Measurements from ENCODE around the gene KLHL25. TPM values are rescaled to one million over a fixed set of nuclear protein-coding genes. Genes with fewer than 3 reads are reported as not detected.
"Not testable (repeated sequence)": the region's sequence is repeated elsewhere in the genome, so short reads cannot be mapped to it uniquely, and the experiment has no call there.

Gene KLHL25, protein sequence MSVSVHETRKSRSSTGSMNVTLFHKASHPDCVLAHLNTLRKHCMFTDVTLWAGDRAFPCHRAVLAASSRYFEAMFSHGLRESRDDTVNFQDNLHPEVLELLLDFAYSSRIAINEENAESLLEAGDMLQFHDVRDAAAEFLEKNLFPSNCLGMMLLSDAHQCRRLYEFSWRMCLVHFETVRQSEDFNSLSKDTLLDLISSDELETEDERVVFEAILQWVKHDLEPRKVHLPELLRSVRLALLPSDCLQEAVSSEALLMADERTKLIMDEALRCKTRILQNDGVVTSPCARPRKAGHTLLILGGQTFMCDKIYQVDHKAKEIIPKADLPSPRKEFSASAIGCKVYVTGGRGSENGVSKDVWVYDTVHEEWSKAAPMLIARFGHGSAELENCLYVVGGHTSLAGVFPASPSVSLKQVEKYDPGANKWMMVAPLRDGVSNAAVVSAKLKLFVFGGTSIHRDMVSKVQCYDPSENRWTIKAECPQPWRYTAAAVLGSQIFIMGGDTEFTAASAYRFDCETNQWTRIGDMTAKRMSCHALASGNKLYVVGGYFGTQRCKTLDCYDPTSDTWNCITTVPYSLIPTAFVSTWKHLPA
- 16.6 and 22.5 TPM in 2 replicates for polyA plus RNA-seq (2014; cell fraction: cytosol; rRNA removed)
- 20.5 and 29.3 TPM in 2 replicates for polyA plus RNA-seq (2014; cell fraction: nucleus; rRNA removed)

DNA sequence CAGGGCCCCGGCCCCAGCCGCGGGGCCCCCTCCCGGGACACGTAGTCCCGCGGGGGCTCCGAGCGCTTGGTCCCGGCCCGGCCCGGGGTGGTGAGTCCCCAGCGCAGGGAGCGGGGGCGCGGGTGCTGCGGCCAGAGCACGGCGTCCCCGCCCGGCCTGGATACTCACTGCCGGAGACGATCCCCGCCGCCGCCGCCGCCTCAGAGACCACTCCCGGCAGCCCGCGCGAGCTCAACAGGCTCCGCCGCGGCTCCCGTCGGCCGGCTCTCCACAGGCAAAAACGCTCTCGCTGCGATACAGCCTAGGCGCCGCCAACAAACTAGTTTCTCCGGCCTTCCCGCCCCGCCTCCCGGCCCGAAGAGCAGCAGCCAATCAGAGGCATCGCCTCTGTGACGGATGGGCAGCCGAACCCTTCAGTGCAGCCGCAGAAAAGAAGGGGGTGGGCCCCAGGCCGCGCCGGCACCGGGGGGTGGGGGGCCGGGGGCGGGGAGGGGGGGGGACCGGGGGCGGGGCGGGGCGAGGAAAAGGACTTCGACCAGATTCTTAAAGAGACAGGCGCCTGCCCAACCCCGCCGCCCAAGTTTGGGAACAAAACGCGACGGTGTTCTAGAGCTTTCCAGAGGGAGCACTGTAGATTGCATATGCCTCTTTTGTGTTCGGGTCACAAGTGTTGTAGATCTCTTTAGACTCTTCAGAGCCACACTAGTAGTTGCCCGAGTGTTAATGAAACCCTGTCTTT lies at the start of gene KLHL25:
TSS of gene KLHL25 (minus strand) at position 328 of the 739 bp plus-strand sequence. CDS start 25,115 bp downstream, outside the sequence.
- peak; percentile 95 for DNase-seq (ENCODE audit: low spot score)

DNA sequence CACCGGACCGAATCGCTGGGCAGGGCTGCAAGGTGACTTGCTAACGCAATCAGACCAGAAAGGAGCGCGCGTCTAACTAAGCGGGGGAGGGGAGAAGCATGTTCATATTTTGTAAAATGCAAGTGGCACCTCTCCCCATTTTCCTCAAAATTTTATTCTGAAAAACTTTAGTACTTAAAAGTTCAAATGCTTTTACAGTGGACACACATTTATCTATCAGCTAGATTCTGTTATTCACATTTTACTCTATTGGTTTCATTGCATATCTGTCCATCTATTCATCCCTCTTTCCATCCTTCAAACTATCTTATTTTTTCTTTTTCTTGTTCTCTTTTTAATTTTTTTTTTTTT lies 46.1 kb upstream of the KLHL25 start:
- no peak for DNase-seq (ENCODE audit: low spot score)

DNA sequence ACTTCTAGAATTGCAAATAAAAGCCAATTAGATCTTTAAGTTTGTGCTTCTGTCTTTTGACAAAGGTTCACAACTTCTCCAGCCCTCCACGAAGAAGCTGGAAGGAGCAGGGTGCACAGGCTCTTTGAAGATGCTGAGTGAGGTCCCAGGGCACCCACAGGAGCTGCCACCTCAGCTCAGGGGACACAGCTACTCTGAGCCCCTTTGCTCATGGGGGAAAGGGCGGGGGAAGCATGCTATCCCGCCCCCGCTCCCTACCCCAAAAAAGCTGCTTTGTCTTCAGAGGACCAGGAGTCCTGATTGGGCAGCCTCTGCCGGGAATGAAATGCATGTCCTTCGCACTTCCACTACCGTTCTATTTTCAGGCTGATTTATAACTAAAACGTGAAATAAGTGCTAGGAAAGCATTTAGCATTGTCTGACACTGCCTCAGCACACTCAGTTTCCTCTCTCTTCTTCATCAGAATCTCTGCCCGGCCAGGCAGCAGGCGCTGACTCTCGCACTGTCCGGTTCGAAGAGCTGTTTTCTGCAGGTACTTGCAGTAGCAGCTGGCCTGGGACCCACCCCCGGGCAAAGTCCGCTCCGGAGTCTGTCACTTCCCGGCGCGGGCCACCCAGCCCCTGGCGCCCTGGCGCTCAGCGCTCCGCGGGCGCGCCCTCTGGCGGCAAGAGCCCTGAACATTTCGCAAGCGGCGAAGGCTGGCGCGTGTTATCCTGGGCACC lies 45.5 kb upstream of the KLHL25 start:
- DNase-seq (ENCODE audit: low spot score), result peak; percentile 76

DNA sequence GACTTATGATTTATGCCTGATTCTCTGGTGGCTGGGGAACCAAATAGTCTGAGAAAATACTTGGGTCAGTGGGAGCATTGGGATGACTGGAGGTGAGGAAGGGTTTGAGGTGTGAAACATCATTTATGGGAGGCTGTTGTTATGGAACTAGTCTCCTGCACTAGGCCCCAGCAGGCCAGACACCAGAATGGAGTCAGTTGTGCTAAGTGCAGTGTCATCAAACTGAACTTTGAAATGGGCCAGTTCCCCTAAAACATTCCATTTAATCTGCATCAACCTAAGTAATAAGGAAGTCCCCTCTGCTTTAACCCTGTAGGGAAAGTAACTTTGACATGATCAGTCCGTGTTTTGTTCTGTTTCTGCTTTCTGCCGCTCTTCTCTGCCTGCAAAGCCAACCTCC lies 44.9 kb upstream of the KLHL25 start:
- no peak for DNase-seq (ENCODE audit: low spot score)

DNA sequence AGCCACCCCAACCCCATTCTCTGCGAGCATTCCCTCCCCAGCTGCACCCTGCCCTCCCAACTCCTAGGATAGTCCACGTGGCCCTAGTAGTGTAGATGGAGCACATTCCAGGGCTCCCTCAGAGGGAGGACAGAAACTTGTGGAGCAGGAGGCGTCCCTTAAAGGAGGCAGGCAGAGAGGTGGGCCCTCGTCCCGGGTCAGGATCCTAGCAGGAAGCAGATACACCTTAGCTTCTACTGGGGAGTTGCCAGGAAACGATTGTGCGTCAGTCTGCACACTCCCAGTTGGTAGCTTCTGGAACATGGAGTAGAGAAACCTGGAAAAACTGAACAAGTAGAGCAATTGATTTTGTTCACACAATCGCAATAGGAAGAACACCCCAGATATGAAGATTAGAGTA lies 43.9 kb upstream of the KLHL25 start:
- no peak for DNase-seq (ENCODE audit: low spot score)

DNA sequence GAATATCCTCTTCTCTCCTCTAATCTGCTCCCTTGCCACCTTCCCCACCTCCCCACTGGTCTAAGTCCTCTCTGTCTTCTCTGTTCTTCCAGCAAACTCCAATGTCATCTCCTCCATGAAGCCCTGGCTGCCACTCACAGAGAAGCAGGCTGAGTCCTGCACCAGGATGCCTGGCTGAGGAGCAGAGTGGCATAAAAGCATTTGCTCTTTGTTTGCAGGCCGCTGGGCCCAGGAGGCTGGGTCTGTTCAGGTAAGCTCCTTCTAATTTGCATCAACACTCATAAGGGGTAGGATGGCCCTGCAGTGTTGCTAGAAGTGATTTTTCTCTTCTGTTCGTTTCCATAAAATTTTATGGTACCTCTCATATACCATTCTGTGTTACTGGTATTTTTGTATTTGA lies 43.2 kb upstream of the KLHL25 start:
- no peak for DNase-seq (ENCODE audit: low spot score)

DNA sequence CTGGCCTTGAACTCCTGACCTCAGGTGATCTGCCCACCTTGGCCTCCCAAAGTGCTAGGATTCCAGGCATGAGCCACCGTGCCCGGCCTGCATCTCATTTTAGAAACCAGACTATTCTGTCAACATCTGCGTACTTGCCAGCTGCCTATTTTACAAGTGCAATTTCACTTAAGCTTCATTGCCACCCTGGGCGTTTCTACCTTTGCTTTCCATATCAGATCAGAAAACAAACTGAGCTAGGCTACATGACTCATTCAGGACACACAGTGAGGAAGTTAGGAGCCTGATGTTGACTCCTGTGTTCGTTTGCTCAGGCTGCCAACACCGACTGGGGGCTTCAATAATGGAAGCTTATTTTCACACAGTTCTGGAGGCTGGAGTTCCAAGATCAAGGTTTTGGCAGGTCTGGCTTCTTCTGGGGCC lies 42.3 kb upstream of the KLHL25 start:
- no peak for DNase-seq (ENCODE audit: low spot score)

DNA sequence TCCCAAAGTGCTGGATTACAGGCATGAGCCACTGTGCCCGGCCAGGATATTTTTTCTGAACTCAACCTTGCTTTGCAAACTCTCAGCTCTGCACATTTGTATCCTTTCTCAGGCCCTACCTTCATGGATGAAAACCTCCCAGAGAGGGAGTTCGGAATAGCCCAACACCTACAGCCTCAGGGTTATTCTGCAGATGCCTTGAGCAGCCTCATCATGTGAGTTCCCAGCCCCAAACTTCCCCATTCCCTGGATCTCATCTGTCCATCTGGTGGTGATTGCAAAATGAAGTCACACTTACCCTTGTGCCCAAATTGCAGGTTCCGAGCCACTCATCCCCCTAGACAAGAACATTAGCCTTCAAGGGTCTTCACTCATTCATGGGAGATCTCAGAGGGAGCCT lies 39.9 kb upstream of the KLHL25 start:
- DNase-seq (ENCODE audit: low spot score), result no peak

DNA sequence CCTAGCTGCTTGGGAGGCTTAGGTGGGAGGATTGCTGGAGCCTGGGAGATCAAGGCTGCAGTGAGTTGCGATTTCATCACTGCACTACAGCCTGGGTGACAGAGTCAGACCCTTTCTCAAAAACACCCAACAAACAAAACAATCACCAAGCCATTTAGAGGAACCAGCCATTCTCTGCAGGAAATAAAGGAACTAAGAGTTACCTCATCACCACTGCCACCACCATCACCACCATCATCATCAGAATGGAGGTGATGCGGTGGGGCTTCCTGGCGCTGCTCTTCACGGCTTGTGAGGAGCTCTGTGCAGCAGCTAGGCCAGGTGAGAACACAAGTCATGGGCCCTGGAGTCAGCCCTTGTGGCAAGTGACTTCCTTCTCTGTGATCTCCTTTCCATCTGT lies 37.7 kb upstream of the KLHL25 start:
- DNase-seq (ENCODE audit: low spot score), result no peak

DNA sequence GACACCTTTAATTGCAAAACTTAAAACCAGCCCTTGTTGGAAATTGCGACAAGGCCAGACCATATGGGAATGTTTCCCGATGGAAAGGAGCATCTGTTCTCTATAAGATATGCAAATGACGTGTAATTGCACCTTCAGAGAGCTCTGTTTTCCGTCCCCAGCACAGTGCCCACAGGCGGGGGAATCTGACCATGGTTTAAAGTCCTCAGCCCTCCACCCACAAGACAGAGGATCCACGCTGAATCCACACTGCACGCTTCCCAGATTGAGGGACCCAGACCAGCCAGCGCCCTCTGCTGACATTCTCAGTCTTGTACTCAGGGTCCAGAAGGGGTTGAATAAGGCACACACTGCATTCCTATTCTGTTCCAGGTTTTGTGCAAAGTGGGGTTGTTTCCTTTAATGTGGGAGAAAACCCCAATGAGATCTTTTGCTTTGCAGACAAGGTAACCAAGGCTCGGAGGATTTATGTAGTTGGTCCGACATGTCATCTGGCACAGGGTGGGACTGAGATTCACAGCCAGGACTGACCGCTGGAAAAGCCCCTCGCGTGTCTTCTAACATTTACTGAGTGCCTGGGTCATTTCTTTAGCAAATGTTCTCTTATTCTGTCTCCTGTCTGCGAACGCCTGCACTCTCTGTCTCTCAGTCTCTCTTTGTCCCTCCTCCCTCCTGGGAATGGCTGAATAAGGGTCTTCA lies 36.8 kb upstream of the KLHL25 start:
- DNase-seq (ENCODE audit: low spot score), result peak; percentile 69

DNA sequence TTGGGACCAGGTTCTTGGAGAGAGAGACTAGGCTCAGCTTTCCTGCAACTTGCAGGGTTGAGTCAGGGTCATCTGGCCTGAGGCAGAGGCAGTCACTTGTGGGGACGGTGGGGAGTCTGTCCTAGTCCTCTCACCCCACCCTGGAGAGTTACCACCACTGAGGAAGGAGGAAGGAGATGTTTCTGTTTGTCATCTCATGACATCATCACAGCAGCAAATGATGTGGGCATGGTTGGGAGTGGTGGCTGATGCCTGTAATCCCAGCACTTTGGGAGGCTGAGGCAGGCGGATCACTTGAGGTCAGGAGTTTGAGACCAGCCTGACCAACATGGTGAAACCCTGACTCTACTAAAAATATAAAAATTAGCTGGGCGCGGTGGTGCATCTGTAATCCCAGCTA lies 35.0 kb upstream of the KLHL25 start:
- DNase-seq (ENCODE audit: low spot score), result not testable (repeated sequence)

DNA sequence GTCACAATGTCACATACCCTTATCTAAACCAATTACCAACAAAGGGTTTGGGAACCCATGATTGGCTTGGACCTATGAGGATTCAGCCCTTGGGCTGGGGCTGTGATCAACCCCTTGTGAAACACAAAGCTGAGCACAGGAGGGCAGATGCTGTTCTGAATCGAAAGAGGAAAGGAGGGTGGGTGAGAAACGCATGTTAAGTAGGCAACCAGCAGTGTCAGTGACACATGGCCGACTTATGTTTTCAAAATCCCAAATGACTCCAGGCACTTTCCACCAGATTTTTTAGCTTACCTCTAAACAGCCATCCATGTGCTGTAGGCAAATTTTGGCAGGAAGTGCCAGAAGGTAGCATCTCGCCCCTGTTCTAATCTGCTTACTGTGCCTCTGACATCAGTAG lies 34.1 kb upstream of the KLHL25 start:
- no peak for DNase-seq (ENCODE audit: low spot score)

DNA sequence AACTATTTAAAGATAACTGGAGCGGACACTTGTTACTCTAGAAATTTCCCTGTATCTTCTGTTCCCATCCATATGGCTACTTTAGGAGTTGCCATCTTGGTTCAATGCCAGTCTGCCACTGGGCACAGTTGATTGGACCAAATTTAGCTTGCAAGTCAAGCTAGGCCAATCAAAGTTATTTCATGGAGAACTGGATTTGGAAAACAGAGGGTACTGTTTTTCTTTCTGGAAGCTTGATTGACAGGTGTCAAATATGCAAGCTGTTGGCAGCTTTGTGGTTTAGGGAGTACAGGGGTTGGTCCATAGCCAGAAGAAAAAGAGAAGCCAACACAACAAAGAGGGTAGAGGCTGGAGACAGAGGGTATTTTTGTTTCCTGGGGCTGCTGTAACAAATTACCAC lies 33.4 kb upstream of the KLHL25 start:
- DNase-seq (ENCODE audit: low spot score), result no peak

DNA sequence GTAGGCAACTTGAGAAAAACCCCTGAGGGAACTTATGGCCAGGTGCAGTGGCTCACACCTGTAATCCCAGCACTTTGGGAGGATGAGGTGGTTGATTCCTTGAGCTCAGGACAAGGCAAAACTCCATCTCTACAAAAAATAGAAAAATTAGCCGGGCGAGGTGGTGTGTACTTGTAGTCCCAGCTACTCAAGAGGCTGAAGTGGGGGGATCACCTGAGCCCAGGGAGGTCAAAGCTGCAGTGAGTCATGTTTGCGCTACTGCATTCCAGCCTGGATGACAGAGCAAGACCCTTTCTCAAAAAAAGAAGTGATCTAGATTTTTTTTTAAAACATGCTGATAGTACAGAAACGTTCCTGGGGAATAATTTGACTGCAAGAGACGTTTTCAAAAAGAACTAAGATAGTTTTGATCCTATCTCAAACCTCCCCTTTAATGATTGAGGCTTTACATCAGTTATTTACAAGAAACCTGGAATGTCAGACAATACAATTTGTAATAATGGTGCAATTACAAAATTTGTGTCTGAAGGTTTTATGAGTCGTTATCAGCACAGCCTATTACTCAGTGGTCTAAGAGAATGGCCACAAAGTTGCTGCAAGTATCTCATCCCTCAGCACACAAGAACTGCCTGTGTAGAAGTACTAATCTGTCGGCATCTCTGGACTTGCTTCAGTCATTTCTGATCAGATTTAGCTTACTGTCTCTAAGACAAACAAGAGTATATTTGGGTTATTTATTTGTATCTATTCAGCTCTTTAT lies 32.2 kb upstream of the KLHL25 start:
- DNase-seq (ENCODE audit: low spot score), result no peak

DNA sequence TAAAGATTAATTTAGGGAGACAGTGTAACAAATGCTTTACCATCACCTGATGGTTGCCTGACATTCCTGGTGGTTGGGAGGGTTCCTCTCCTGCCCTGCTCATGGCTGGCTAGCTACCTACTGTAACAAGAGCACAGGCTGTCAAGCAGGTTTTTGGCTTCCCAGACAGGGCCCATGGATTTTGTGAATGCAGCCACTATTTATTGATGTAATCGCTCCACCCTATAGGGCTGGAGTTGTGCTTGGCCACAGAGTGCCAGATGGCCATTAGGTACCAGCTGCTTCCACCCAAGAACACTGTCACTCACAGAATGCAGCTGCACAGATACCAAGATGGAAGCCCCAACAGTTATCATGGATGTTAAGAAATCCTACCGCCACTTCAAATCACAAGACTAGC lies 31.0 kb upstream of the KLHL25 start:
- DNase-seq (ENCODE audit: low spot score), result no peak

DNA sequence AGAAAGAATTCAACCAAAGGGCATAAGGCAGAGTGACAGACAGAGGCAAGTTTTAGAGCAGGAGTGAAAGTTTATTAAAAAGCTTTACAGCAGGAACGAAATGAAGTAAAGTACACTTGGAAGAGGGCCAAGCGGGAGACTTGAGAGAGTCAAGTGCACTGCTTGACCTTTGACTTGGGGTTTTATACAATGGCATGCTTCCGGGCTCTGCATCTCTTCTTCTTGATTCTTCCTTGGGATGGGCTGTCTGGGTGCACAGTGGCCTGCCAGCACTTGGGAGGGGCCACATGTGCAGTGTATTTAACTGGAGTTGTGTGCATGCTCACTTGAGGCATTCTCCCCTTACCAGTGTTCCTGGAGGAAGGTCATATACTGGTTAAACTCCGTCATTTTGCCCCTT lies 30.4 kb upstream of the KLHL25 start:
- no peak for DNase-seq (ENCODE audit: low spot score)

DNA sequence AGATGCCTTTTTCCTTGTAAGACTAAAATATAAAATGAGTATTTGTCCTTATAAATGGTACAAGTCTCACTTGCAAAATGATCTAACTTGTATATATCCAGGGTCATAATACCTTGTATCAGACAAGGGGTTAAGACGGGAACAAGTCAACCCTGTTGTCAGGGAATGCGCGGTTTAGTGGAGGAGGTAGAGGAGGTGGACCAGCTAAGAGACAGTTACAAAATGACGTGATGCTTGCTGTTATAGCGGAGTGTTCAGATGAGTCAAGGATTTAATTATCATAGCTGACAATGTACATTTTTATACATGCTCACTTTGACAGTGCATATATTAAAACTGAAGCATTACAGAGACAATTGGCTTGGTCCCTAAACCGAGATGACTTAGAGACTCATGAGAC lies 26.8 kb upstream of the KLHL25 start:
- no peak for DNase-seq (ENCODE audit: low spot score)

DNA sequence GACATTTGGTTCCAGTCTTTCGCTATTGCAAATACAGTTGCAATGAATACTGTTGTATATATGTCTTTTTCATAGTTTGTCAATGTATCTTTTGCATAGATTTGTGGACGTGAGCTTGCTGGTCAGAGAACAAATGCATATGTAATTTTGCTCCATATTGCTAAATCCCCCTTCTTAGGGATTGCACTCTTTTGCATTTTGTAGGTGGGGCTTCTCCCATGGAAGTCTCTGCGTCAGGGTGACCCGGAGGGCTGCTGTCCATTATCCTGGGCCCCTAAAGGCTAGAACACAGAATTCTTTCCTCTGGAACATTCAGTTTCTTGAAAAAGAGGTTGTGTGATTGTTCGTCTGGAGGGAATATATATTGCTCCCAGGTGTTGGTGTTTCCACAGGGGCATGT lies 25.2 kb upstream of the KLHL25 start:
- DNase-seq (ENCODE audit: low spot score), result no peak

DNA sequence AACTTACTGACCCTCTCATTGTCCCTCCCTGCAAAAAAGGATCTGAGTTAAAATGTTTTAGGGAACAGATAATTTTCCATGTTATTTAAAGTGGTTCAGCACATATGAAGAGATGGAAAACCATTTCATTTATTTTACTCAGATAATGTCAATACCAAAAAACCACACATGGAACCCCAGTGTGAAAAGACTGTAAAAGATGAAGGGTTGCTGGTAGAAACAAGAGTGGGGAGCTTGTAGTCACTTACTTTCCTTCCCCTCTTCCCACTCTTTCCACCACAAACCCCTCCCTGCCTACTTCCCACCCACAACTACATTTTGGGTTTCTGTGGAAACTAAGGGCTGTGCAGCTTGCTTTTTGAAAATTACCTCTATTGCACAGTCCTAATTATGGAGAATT lies 18.5 kb upstream of the KLHL25 start:
- DNase-seq (ENCODE audit: low spot score), result no peak

DNA sequence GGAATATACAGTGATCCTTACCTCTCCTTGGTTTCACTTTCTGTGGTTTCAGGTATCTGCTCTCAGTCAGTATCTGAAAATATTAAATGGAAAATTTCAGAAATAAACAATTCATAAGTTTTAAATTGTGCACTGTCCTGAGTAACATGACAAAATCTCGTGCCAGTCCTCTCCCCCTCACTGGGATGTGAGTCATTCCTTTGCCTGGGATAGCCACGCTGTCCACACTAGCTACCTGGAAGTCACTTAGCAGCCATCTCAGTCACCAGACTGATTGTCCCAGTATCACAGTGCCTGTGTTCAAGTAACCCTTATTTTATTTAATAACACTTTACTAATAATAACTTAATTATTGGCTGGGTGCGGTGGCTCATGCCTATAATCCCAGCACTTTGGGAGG lies 15.3 kb upstream of the KLHL25 start:
- no peak for DNase-seq (ENCODE audit: low spot score)

DNA sequence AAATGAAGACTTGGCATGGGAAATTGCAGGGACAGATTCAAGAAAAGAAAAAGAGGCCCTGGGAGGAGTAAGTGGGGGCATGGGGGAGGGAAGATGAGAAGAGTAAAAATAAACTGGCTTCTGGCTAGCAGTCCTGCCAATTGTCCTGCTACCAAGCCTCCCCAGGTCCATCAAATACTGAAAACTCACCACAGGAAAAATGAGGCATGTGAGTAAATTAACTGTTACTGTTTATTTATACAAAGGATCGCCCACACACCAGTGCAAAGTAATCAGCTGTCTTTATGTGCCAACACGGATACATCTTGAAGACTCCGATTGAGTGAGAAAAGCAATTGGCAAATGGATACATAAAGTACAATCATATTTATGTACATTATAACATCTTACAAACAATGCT lies 10.7 kb upstream of the KLHL25 start:
- DNase-seq (ENCODE audit: low spot score), result no peak

Measured in SK-N-DZ (cell line).